ENCODE data around the gene BSPRY.
A peak's percentile ranks its signal among the peaks of the same experiment; 100 is the strongest.
"Not testable (repeated sequence)": the region's sequence is repeated elsewhere in the genome, so short reads cannot be mapped to it uniquely, and the experiment has no call there.

BSPRY gene

GRCh38 chr9:113369855-113370140 is 20.5 kb downstream of the BSPRY start:
- no peak for DNase-seq

DNA sequence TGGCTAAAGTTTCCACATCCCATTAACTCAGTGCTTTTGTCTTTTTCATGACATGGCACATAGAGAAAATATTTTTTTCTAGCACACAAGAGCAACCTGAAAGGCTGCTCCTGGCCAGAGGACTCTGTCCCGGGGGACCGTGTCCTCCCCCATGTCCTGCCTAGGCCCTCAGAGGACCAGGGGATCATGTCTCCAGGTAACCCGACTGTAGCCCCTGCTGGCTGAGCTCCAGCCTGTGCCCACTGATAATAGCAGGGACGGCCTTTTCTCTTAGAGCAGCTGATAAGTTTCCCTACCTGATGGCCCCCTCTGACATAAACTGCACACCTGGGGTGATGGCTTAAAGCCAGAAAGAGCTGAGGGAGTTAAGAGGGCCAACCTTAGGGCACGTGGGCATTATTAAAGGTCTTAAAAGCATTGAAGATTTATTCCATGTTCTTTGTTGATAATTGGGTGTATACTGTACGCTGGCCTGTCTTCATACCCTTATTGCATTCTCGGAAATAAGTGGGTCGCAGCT is 21.5 kb downstream of the BSPRY start:
- DNase-seq, result no peak

- no peak for DNase-seq
These were observed 22.7 kb downstream of the BSPRY start for GRCh38 chr9:113372059-113372458.

- DNase-seq, result no peak
These were observed 23.9 kb downstream of the BSPRY start for GRCh38 chr9:113373256-113373655.

- DNase-seq, result no peak
These were observed 24.5 kb downstream of the BSPRY start for GRCh38 chr9:113373676-113374392.

DNA sequence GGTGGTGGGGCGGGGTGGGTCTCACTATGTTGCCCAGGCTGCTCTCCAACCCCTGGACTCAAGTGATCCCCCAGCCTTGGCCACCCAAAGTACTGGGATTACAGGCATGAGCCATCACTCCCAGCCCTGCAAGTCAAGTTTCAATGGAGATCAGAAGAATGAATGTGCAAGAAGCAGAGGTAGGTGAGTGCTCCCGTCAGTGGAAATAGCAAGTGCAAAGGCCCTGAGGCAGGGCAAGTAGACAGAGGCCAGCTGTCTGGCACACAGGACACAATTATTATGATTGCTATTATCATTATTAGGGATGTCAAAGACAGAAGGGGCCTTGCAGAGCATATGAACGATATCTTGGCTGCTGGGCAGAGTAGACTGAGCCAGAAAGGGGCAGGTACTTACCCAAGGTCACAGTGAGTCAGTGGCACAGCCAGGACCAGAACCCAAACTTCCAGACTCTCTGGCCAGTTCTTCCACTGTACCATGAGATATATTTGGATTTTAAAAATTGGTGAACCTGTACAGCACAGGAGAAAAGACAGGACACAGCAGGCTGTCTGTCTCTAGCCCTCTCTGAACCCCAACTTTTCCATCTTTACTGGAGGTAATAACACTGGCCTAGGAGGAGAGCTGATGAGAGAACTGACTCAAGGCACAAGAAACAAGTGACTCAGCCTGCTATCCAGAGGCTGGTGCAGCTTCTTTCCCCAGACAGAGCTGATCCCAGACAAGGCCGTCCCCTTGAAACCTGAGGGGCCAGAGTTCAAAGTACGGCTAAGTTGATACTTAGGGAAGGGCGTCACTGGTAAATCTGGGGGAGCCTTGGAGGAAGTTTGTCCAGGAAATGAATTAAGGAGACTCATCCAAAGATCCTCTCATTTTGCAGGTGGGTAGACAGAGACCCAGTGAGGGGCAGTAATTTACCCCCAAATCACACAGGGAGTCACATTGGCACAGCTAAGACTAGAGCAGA is 26.0 kb downstream of the BSPRY start:
- no peak for DNase-seq

- DNase-seq, result peak in 48 of 56 donors; percentile 11 to 82 (median 56)
These were observed 27.6 kb downstream of the BSPRY start, which contains the start of gene HDHD3 for GRCh38 chr9:113376634-113377567. HDHD3 (minus strand) TSS chr9:113376986; CDS start chr9:113374354, 2,632 bp downstream.

DNA sequence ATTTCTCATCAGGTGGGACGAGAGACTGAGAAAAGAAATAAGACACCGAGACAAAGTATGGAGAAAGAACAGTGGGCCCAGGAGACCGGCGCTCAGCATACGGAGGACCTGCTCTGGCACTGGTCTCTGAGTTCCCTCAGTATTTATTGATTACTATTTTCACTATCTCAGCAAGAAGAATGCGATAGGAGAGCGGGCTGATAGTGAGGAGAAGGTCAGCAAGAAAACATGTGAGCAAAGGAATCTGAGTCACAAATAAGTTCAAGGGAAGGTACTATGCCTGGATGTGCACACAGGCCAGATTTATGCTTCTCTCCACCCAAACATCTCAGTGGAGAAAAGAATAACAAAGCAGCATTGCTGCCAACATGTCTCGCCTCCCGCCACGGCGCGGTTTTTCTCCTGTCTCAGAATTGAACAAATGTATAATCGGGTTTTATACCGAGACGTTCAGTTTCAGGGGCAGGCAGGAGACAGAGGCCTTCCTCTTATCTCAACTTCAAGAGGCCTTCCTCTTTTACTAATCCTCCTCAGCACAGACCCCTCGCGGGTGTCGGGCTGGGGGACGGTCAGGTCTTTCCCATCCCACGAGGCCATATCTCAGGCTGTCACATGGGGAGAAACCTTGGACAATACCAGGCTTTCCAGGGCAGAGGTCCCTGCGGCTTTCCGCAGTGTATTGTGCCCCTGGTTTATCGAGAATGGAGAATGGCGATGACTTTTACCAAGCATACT is 29.9 kb downstream of the BSPRY start:
- DNase-seq, result not testable (repeated sequence)

DNA sequence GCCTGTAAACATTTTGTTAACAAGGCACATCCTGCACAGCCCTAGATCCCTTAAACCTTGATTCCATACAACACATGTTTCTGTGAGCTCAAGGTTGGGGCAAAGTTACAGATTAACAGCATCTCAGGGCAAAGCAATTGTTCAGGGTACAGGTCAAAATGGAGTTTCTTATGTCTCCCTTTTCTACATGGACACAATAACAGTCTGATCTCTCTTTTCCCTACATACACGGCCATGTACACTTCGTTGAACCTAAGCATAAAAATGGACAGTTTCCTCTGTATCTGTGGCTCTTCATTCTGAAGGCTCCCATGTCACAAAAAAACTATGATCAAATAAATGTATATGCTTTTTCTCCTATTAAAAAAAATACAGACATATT is 30.5 kb downstream of the BSPRY start:
- DNase-seq, result not testable (repeated sequence)

DNA sequence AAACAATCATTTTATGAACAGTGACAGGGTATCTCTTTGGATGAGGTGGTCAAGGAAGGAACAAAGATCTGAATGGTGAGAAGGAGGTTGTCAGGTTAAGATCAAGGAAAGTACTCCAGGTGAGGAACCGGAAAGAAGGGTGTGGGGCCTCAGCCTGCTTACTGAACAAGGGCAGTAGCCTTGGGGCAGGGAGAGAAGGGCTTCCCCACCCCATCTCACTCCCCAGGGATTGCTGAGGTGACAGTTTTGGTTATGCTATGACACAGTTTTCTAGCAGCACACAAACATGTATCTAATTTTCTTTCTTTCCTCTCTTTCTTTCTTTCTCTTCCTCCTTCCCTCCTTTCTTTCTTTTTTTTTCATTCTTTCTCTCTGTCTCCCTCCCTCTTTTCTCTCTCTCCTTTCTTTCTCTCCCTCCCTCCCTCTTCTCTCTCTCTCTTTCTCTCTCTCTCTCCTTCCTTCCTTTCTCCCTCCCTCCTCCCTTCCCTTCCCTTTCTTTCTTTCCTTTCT is 31.6 kb downstream of the BSPRY start:
- DNase-seq, result no peak

- DNase-seq, result not testable (repeated sequence)
These were observed 32.1 kb downstream of the BSPRY start for GRCh38 chr9:113381441-113381840.

- no peak for DNase-seq
These were observed 32.6 kb downstream of the BSPRY start for GRCh38 chr9:113381909-113382411.

DNA sequence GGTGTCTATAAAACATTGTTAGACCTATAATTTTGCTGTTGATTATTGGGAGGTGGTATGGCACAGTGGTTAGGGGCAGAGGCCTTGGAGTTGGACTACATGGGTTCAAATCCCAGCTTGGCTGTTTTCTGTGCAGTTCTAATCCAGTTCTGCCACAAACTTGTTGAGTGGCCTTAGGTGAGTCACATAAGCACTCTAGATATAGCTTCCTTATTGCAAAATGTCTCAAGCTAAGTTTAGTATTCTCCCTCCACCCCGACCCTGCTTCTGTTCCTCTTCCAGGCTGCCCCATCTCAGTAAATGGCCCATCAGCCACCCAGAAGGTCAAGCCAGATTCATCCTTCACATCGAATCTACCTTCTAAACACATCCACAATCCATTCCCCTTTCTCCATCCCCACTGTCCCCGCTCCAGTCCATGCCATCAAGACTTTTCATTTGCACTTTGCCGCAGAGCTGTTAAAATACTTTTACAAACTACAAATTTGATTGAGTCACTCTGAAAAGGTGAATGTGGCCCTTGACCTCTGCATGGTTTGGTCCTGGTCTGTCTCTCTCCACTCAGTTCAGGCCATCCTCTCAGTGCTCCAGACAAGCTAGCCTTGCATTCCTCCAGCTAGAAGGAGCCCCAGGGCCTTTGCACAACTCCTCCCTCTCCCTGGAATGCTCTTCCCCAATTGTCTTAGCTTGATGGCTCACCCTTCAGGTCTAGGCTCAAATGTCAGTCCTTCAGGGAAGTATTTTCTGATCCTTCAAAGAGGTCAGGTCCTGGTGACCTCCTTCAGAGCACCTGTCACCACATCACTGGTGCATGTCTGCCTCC is 37.4 kb downstream of the BSPRY start:
- no peak for DNase-seq

GRCh38 chr9:113387560-113388230 is 38.4 kb downstream of the BSPRY start:
- no peak for DNase-seq

GRCh38 chr9:113388833-113389232 is 39.5 kb downstream of the BSPRY start:
- DNase-seq, result no peak

DNA sequence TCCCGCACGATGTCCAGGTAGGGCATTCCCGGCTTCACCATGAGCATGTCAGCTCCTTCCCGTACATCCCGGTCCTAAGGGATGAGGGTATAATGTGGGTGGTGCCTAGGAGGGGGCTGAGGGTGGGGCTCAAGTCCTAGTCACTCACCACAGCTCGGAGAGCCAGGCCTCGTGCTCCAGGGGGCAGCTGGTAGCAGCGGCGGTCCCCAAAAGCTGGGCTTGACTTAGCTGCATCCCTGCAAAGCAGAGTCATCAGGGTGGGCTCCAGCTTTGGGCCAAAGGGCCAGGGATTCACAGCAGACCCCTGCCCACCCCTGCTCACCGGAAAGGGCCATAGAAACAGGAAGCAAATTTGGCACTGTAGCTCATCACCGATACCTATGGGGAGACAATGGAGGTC is 40.1 kb downstream of the BSPRY start:
- no peak for DNase-seq

GRCh38 chr9:113390192-113390960 is 41.0 kb downstream of the BSPRY start:
- no peak for DNase-seq

DNA sequence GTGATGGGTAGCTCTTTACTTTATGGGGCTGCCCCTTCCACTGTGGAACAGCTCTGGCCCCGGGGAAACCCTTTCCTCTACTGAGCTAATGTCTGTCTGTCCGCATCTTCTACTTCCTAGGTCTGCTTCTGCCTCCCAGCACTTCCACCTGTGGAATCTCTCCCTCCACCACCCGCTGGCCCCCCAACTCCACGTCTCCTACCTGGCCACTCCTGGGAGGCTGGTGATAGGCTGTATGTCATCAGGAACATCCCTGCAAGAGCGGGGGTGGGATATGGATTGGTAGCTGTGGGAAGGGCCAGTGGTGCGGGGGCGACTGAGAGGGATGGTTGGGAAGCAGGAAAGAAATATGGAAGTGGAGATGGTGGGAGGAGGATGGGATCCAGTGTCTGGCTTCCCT is 42.6 kb downstream of the BSPRY start:
- DNase-seq, result no peak

Measured in amygdala (tissue), 56 donors.